Measurements from ENCODE around the gene SPSB4.

Gene SPSB4

DNA sequence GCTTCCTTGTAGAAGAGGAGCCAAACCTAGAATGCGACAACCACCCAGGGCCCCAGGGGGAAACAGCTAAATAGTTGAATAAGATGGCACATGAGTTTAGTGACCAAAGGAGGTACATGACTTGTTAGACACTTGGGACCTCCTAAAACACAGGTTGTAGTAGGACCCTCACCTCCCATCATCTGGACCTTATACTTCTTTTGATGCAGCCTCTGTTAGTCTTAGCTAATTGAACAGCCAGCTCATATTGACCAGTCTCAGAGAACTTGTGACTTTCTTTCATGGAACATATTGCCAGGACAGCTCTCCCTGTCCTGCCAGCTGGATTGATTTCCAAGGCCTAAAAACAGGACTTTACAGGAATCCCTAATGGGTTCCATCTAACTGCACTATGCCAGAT, 45.0 kb downstream of the SPSB4 start (continued):
- TF ChIP-seq, protein P1, sequence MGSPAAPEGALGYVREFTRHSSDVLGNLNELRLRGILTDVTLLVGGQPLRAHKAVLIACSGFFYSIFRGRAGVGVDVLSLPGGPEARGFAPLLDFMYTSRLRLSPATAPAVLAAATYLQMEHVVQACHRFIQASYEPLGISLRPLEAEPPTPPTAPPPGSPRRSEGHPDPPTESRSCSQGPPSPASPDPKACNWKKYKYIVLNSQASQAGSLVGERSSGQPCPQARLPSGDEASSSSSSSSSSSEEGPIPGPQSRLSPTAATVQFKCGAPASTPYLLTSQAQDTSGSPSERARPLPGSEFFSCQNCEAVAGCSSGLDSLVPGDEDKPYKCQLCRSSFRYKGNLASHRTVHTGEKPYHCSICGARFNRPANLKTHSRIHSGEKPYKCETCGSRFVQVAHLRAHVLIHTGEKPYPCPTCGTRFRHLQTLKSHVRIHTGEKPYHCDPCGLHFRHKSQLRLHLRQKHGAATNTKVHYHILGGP (tag by site-specific recombination; IDR thresholded peaks at IDR 0.05): no peak
- TF ChIP-seq ZNF596 (tag by site-specific recombination; IDR thresholded peaks at IDR 0.05) (no peak), ZNF433 (tag by site-specific recombination; IDR thresholded peaks at IDR 0.05; ENCODE audit: low read depth) (no peak), ZNF571 (tag by site-specific recombination; IDR thresholded peaks at IDR 0.05) (no peak), TRIM28 (IDR thresholded peaks at IDR 0.05; ENCODE audit: borderline replicate concordance, low read length) (no peak), ZFP3 (tag by site-specific recombination; IDR thresholded peaks at IDR 0.05; ENCODE audit: low read depth) (no peak), ZNF529 (tag by site-specific recombination; IDR thresholded peaks at IDR 0.05; ENCODE audit: insufficient replicate concordance) (no peak), ZNF629 (tag by site-specific recombination; IDR thresholded peaks at IDR 0.05) (no peak)
- TF ChIP-seq, protein P2, sequence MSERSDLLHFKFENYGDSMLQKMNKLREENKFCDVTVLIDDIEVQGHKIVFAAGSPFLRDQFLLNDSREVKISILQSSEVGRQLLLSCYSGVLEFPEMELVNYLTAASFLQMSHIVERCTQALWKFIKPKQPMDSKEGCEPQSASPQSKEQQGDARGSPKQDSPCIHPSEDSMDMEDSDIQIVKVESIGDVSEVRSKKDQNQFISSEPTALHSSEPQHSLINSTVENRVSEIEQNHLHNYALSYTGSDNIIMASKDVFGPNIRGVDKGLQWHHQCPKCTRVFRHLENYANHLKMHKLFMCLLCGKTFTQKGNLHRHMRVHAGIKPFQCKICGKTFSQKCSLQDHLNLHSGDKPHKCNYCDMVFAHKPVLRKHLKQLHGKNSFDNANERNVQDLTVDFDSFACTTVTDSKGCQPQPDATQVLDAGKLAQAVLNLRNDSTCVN (tag by site-specific recombination; optimal IDR thresholded peaks at IDR 0.05): no peak
- TF ChIP-seq, protein P3, sequence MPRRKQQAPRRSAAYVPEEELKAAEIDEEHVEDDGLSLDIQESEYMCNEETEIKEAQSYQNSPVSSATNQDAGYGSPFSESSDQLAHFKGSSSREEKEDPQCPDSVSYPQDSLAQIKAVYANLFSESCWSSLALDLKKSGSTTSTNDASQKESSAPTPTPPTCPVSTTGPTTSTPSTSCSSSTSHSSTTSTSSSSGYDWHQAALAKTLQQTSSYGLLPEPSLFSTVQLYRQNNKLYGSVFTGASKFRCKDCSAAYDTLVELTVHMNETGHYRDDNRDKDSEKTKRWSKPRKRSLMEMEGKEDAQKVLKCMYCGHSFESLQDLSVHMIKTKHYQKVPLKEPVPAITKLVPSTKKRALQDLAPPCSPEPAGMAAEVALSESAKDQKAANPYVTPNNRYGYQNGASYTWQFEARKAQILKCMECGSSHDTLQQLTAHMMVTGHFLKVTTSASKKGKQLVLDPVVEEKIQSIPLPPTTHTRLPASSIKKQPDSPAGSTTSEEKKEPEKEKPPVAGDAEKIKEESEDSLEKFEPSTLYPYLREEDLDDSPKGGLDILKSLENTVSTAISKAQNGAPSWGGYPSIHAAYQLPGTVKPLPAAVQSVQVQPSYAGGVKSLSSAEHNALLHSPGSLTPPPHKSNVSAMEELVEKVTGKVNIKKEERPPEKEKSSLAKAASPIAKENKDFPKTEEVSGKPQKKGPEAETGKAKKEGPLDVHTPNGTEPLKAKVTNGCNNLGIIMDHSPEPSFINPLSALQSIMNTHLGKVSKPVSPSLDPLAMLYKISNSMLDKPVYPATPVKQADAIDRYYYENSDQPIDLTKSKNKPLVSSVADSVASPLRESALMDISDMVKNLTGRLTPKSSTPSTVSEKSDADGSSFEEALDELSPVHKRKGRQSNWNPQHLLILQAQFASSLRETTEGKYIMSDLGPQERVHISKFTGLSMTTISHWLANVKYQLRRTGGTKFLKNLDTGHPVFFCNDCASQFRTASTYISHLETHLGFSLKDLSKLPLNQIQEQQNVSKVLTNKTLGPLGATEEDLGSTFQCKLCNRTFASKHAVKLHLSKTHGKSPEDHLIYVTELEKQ (tag by site-specific recombination; IDR thresholded peaks at IDR 0.05; ENCODE audit: borderline replicate concordance): no peak

DNA sequence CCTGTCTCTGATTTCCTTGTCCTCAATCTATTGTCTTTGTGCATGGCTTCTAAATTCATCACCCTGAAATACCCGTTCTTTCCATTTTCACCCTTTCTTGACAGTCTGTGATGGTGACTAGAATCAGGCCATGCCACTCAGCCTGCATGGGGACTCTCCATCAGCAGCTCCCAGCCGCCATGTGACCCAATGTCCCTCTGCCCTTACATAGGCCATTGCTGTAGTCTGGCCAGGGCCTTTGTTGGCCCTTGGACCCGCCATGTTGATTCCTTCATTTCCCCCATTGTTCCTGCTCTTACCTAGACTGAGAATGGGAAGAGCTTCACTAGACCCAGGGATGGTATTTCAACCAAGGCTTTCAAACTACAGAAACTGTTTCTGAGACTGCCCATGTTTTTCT, 45.8 kb downstream of the SPSB4 start:
- ChIA-PET CTCF (interaction anchor here (0.7 to 1.0 kb wide), 3 partner anchors 20 to 340 kb away, joined by 3 to 5 read pairs (median 3); no protein-coding TSS in a partner anchor), POLR2A (no interaction called here)
- no peak for TF ChIP-seq ZNF23 (tag by site-specific recombination; IDR thresholded peaks at IDR 0.05; ENCODE audit: borderline replicate concordance)
- no peak for TF ChIP-seq ZNF555 (tag by site-specific recombination; conservative IDR thresholded peaks at IDR 0.05)
- TF ChIP-seq ZNF791 (tag by site-specific recombination; IDR thresholded peaks at IDR 0.05): no peak
- no peak for TF ChIP-seq ZNF530 (tag by site-specific recombination; IDR thresholded peaks at IDR 0.05; ENCODE audit: low read depth)
- TF ChIP-seq ZNF514 (tag by site-specific recombination; IDR thresholded peaks at IDR 0.05): no peak
- no peak for TF ChIP-seq ZEB2 (tag by site-specific recombination; IDR thresholded peaks at IDR 0.05)
- TF ChIP-seq, protein P4, sequence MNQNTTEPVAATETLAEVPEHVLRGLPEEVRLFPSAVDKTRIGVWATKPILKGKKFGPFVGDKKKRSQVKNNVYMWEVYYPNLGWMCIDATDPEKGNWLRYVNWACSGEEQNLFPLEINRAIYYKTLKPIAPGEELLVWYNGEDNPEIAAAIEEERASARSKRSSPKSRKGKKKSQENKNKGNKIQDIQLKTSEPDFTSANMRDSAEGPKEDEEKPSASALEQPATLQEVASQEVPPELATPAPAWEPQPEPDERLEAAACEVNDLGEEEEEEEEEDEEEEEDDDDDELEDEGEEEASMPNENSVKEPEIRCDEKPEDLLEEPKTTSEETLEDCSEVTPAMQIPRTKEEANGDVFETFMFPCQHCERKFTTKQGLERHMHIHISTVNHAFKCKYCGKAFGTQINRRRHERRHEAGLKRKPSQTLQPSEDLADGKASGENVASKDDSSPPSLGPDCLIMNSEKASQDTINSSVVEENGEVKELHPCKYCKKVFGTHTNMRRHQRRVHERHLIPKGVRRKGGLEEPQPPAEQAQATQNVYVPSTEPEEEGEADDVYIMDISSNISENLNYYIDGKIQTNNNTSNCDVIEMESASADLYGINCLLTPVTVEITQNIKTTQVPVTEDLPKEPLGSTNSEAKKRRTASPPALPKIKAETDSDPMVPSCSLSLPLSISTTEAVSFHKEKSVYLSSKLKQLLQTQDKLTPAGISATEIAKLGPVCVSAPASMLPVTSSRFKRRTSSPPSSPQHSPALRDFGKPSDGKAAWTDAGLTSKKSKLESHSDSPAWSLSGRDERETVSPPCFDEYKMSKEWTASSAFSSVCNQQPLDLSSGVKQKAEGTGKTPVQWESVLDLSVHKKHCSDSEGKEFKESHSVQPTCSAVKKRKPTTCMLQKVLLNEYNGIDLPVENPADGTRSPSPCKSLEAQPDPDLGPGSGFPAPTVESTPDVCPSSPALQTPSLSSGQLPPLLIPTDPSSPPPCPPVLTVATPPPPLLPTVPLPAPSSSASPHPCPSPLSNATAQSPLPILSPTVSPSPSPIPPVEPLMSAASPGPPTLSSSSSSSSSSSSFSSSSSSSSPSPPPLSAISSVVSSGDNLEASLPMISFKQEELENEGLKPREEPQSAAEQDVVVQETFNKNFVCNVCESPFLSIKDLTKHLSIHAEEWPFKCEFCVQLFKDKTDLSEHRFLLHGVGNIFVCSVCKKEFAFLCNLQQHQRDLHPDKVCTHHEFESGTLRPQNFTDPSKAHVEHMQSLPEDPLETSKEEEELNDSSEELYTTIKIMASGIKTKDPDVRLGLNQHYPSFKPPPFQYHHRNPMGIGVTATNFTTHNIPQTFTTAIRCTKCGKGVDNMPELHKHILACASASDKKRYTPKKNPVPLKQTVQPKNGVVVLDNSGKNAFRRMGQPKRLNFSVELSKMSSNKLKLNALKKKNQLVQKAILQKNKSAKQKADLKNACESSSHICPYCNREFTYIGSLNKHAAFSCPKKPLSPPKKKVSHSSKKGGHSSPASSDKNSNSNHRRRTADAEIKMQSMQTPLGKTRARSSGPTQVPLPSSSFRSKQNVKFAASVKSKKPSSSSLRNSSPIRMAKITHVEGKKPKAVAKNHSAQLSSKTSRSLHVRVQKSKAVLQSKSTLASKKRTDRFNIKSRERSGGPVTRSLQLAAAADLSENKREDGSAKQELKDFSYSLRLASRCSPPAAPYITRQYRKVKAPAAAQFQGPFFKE (tag by site-specific recombination; IDR thresholded peaks at IDR 0.05; ENCODE audit: borderline replicate concordance): no peak
- Histone ChIP-seq H3K4me1 (ENCODE audit: control insufficient read depth, insufficient read depth, low read length) (no peaks in the 10 kb centered on the region), H3K27ac (ENCODE audit: extremely low read depth, low read depth, low read length) (no peak overlapping the region), H3K9me3 (ENCODE audit: control insufficient read depth, insufficient read depth, low read depth, low read length) (no peaks in the 10 kb centered on the region), H3K36me3 (ENCODE audit: control insufficient read depth in 2 of 2, insufficient read depth in 1 of 2, low read length in 2 of 2) (no peaks in the 10 kb centered on the region), H3K4me3 (ENCODE audit: low read depth, low read length) (no peak overlapping the region)
